WERI-Rb-1 (cell line): ENCODE data around the gene SH2D3A.

Experiments used
- DNase-seq: peaks from one replicate; pipeline ENCODE4 v3.0.0-alpha.2; 2020
- H3K27ac ChIP-seq: fragments of 250-450 bp; sonication (Bioruptor Pico); 2 replicates; pipeline ENCODE4 v1.5.1; 2020; ENCODE audit warnings: mild to moderate bottlenecking, moderate library complexity
- H3K27me3 ChIP-seq: fragments of 250-450 bp; sonication (Bioruptor Pico); 2 replicates; pipeline ENCODE4 v1.5.1; 2021; ENCODE audit warnings: mild to moderate bottlenecking, low read depth, moderate library complexity; ENCODE audit not compliant: insufficient read depth, severe bottlenecking
- H3K36me3 ChIP-seq: fragments of 250-450 bp; sonication (Bioruptor Pico); 2 replicates; pipeline ENCODE4 v1.5.1; 2020; ENCODE audit warnings: mild to moderate bottlenecking, moderate library complexity
- H3K4me3 ChIP-seq: 2 replicates; pipeline ENCODE4 v1.5.1; 2011; ENCODE audit warnings: low read depth, mild to moderate bottlenecking, control low read depth, low read length
- H3K9me3 ChIP-seq: fragments of 250-450 bp; sonication (Bioruptor Pico); 2 replicates; pipeline ENCODE4 v1.5.1; 2021; ENCODE audit warnings: mild to moderate bottlenecking, moderate library complexity; ENCODE audit not compliant: severe bottlenecking
- TF ChIP-seq, protein P1 (sequence below): IDR thresholded peaks from 2 replicates; pipeline ENCODE4 v1.5.1; 2011; ENCODE audit warnings: low read depth, mild to moderate bottlenecking, control low read depth, inconsistent platforms, low read length

SH2D3A gene

DNA sequence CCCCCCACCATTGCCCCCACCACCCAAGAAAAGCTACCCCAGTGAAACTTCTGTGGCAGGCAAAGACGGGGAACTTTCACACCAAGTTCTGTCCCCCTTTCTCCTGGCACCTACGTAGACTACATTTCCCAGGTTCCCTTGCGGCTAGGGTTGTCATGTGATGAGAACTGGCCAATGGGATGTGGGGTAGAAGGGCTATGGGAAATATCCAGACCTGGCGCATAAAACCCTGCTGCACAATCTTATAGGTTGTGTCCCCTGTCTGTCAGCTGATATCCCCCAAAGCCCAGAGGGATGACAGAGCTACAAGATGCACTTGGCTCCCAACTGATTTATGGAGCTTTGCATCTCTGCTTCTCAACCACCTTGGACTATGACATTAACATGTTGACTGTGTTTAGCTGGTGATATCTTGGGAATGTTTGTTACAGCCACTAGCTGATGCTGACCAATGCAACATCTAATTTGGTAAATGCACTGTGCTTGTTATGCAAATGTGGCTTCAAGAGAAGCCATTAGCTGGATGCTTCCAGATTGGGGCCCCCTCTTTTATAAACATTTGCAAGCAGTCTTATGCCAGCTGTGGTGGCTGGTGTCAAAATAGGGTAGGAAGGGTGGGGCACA lies 6.1 kb downstream of the SH2D3A start:
- Histone ChIP-seq H3K36me3 (no peaks in the 10 kb centered on the region), H3K4me3 (no peak overlapping the region), H3K27ac (no peak overlapping the region), H3K27me3 (no peaks in the 10 kb centered on the region), H3K9me3 (peaks cover 3% of the 10 kb centered on the region)
- TF ChIP-seq, protein P1, sequence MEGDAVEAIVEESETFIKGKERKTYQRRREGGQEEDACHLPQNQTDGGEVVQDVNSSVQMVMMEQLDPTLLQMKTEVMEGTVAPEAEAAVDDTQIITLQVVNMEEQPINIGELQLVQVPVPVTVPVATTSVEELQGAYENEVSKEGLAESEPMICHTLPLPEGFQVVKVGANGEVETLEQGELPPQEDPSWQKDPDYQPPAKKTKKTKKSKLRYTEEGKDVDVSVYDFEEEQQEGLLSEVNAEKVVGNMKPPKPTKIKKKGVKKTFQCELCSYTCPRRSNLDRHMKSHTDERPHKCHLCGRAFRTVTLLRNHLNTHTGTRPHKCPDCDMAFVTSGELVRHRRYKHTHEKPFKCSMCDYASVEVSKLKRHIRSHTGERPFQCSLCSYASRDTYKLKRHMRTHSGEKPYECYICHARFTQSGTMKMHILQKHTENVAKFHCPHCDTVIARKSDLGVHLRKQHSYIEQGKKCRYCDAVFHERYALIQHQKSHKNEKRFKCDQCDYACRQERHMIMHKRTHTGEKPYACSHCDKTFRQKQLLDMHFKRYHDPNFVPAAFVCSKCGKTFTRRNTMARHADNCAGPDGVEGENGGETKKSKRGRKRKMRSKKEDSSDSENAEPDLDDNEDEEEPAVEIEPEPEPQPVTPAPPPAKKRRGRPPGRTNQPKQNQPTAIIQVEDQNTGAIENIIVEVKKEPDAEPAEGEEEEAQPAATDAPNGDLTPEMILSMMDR = no peak
- peak; percentile 25 for DNase-seq

DNA sequence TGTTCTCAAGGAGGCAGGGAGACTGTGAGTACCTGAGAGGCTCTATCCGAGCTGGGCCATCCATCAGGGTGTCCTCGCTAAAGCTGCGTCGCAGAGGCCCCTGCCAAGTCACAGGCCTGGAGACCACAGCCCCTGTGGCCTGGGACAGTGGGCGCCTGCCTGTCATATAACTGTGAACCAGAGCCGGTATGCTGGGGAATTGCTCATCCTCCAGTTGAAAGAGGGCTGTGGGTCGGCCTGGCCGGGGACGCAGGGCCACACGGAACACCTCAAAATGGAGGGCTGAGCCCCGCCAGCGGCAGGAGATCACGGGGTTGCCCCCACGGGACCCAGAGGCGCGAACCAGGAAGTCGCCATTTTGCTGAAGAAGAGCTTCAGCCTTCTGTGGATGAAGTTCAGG lies 6.6 kb downstream of the SH2D3A start:
- no peak overlapping the region for H3K27ac ChIP-seq
- DNase-seq = no peak
- no peaks in the 10 kb centered on the region for H3K27me3 ChIP-seq
- no peak overlapping the region for H3K4me3 ChIP-seq
- H3K36me3 ChIP-seq = no peaks in the 10 kb centered on the region
- TF ChIP-seq, protein P1 = no peak
- H3K9me3 ChIP-seq = peaks cover 3% of the 10 kb centered on the region

DNA sequence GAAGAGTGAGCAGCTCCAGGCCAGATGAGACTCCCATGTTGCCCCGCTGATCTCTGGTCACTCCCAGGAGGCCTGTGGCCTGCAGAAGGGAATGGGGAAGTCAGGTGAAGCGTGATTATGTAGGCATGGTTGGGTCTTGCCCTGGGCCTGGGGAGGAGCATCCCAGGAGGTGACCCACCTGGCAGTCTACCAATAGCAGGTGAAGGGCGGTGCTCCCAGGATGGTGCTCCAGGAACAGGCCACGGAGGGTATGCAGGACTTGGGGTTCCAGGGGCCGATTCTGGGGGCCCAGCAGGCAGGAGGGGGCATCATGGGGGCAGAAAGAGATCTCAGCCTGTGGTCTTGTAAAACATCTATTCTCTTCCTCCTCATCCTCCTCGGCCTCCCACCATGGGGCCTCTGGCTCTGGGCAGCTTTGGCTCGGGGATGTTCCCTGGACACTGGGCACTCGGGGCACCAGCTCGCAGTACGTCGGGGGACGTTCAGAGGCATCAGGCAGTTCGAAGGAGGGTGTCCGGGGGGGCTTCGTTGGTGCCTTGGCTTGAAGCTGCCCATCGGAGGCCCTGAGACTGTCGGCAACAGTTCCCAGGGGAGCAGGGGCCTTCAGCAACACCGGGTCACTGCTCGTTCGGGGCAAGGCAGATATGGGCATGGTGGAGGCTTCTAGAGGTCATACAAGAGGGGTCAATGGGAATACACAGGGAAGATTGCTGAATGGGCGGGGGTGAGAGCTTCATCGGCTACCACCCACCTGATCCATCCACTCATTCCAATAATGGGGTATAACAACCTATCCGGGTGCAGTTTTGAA lies 12.4 kb downstream of the SH2D3A start:
- Histone ChIP-seq H3K27ac (no peak overlapping the region), H3K4me3 (no peak overlapping the region), H3K9me3 (no peaks in the 10 kb centered on the region), H3K27me3 (no peaks in the 10 kb centered on the region), H3K36me3 (peaks cover 30% of the 10 kb centered on the region)
- TF ChIP-seq, protein P1 = no peak
- no peak for DNase-seq

DNA sequence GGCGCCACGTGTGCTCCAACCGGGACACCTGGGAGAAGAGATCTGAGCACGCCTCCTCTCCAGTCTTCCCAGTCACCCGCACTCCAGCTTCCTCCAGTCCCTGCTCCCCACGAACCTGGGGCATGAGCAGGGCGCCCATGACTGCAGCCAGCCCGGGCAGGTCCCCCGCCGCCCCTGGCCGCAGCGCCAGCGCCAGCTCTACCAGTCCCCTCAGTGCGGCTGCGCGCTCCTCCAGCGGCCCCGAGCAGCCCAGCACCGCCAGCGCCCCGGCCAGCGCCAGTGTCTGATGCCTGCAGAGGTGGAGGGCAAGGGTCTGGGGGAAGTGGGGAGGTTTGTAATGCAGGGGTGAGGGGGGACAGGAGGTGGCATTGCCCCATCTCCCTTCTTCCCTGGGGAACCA lies 13.1 kb downstream of the SH2D3A start:
- H3K36me3 ChIP-seq = peaks cover 37% of the 10 kb centered on the region
- H3K4me3 ChIP-seq = no peak overlapping the region
- H3K27ac ChIP-seq = no peak overlapping the region
- H3K27me3 ChIP-seq = no peaks in the 10 kb centered on the region
- TF ChIP-seq, protein P1 = no peak
- DNase-seq = no peak
- H3K9me3 ChIP-seq = no peaks in the 10 kb centered on the region

DNA sequence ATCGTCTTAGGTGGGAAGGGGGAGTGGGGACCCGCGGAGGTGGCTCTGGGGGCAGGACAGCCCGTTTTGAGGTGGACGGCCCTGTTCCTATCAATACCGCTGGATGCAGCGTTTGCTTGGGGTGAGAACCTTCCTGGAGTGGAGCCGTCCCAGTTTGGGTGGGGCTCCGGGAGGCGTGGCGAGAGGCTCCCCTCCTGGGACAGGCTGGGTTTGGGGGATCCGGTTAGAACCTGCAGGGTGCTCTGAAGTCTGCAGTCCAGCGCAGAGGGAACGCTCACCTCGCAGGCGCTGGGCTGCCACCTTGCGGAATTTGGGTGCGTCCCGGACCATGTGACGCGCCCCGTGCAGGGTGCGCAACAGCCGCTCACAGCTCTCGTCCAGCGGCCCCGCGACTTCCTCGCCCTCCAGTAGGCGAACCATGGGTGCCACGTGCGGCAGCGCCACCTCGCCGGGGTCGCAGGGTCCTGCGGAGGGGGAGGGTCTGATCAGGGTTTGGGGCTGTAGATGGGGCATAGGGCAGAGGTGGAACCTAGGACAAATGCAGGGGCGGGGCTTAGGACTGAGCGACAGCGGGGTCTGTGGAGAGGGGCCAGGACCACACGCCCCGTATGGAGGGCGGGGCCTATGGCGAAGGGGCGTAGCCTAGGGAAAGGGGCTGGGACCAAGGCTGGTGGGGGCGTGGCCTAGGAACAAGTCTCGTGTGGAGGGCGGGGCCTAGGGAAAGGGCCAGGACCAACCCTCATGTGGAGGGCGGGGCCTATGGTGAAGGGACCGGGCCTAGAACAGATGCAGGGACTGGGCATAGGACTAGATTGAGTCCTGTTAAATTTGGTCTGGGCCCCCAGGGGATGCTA lies 13.8 kb downstream of the SH2D3A start:
- Histone ChIP-seq H3K9me3 (no peaks in the 10 kb centered on the region), H3K4me3 (no peak overlapping the region), H3K36me3 (peaks cover 44% of the 10 kb centered on the region), H3K27ac (no peak overlapping the region), H3K27me3 (no peaks in the 10 kb centered on the region)
- TF ChIP-seq, protein P1 = no peak
- DNase-seq = peak; percentile 53
